H9 (cell line): ENCODE results near the gene C3orf62. TPM values are rescaled to one million over a fixed set of nuclear protein-coding genes. Genes with fewer than 3 reads are reported as not detected.

Source experiments
- DNase-seq: peaks from one replicate; pipeline ENCODE4 v3.0.0-alpha.2; 2017
- H2AFZ ChIP-seq: one replicate; pipeline ENCODE4 v1.6.1; 2013; ENCODE audit warnings: mild to moderate bottlenecking, low read length, control low read depth, moderate library complexity
- H2AK5ac ChIP-seq: 2 replicates; pipeline ENCODE4 v1.6.1; 2013; ENCODE audit warnings: low read length, control low read depth, mixed read lengths; ENCODE audit not compliant: insufficient read length
- H2BK120ac ChIP-seq: one replicate; pipeline ENCODE4 v1.6.1; 2013; ENCODE audit warnings: low read depth, mild to moderate bottlenecking, low read length, control low read depth, inconsistent platforms; ENCODE audit not compliant: poor library complexity, severe bottlenecking
- H2BK12ac ChIP-seq: 2 replicates; pipeline ENCODE4 v1.6.1; 2013; ENCODE audit warnings: low read length, control low read depth, mixed read lengths, low read depth; ENCODE audit not compliant: insufficient read length
- H2BK15ac ChIP-seq: 2 replicates; pipeline ENCODE4 v1.6.1; 2013; ENCODE audit warnings: low read depth, low read length, control low read depth
- H2BK20ac ChIP-seq: one replicate; pipeline ENCODE4 v1.6.1; 2013; ENCODE audit warnings: low read depth, mild to moderate bottlenecking, low read length, control low read depth, inconsistent platforms; ENCODE audit not compliant: poor library complexity, severe bottlenecking
- H2BK5ac ChIP-seq: 2 replicates; pipeline ENCODE4 v1.6.1; 2013; ENCODE audit warnings: low read length, control low read depth, mixed read lengths; ENCODE audit not compliant: insufficient read length
- H3K14ac ChIP-seq: 2 replicates; pipeline ENCODE4 v1.6.1; 2013; ENCODE audit warnings: low read length, control low read depth; ENCODE audit not compliant: insufficient read depth
- H3K18ac ChIP-seq: 2 replicates; pipeline ENCODE4 v1.6.1; 2013; ENCODE audit warnings: low read depth, mild to moderate bottlenecking, mixed read lengths, low read length, control low read depth; ENCODE audit not compliant: insufficient read length
- H3K23ac ChIP-seq: 2 replicates; pipeline ENCODE4 v1.6.1; 2013; ENCODE audit warnings: low read length, control low read depth, mixed read lengths, low read depth; ENCODE audit not compliant: insufficient read length
- H3K23me2 ChIP-seq: 2 replicates; pipeline ENCODE4 v1.6.1; 2013; ENCODE audit warnings: low read depth, mild to moderate bottlenecking, mixed read lengths, low read length, control low read depth; ENCODE audit not compliant: insufficient read length, poor library complexity, severe bottlenecking
- H3K27ac ChIP-seq: 2 replicates; pipeline ENCODE4 v1.5.1; 2013; ENCODE audit warnings: low read length, control low read depth, mixed read lengths, low read depth; ENCODE audit not compliant: insufficient read length
- H3K27me3 ChIP-seq: 2 replicates; pipeline ENCODE4 v1.6.1; 2013; ENCODE audit warnings: low read length, control low read depth, inconsistent platforms; ENCODE audit not compliant: insufficient read depth
- H3K4ac ChIP-seq: 2 replicates; pipeline ENCODE4 v1.6.1; 2013; ENCODE audit warnings: low read depth, mild to moderate bottlenecking, control low read depth, inconsistent platforms, low read length, moderate library complexity
- H3K4me1 ChIP-seq: 2 replicates; pipeline ENCODE4 v1.6.1; 2013; ENCODE audit warnings: low read length, control low read depth, inconsistent platforms; ENCODE audit not compliant: insufficient read depth
- H3K4me2 ChIP-seq: 2 replicates; pipeline ENCODE4 v1.6.1; 2013; ENCODE audit warnings: low read length, control low read depth, mixed read lengths; ENCODE audit not compliant: insufficient read length, insufficient read depth
- H3K56ac ChIP-seq: 2 replicates; pipeline ENCODE4 v1.6.1; 2013; ENCODE audit warnings: low read depth, mild to moderate bottlenecking, mixed read lengths, low read length, control low read depth; ENCODE audit not compliant: insufficient read length
- H3K79me1 ChIP-seq: 2 replicates; pipeline ENCODE4 v1.6.1; 2013; ENCODE audit warnings: low read depth, mild to moderate bottlenecking, moderate library complexity, low read length, control low read depth, inconsistent platforms; ENCODE audit not compliant: insufficient read depth, poor library complexity, severe bottlenecking
- H3K79me2 ChIP-seq: 2 replicates; pipeline ENCODE4 v1.6.1; 2013; ENCODE audit warnings: low read length, control low read depth, inconsistent platforms; ENCODE audit not compliant: insufficient read depth
- H3K9ac ChIP-seq: 2 replicates; pipeline ENCODE4 v1.6.1; 2013; ENCODE audit warnings: low read length, control low read depth, mixed read lengths; ENCODE audit not compliant: insufficient read length; ENCODE audit errors: extremely low read depth
- H3K9me3 ChIP-seq: one replicate; pipeline ENCODE4 v1.6.1; 2013; ENCODE audit warnings: low read depth, low read length, inconsistent platforms; ENCODE audit not compliant: control insufficient read depth
- H3T11ph ChIP-seq: one replicate; pipeline ENCODE4 v1.6.1; 2013; ENCODE audit warnings: mild to moderate bottlenecking, low read length, control low read depth, inconsistent platforms
- H4K20me1 ChIP-seq: one replicate; pipeline ENCODE4 v1.6.1; 2013; ENCODE audit not compliant: control insufficient read depth, insufficient read length, insufficient read depth
- H4K5ac ChIP-seq: 2 replicates; pipeline ENCODE4 v1.6.1; 2013; ENCODE audit warnings: low read depth, mild to moderate bottlenecking, mixed read lengths, low read length, control low read depth; ENCODE audit not compliant: insufficient read length
- H4K8ac ChIP-seq: replicated peaks from 2 replicates; pipeline ENCODE4 v1.6.1; 2013; ENCODE audit warnings: low read length, control low read depth, mixed read lengths, low read depth; ENCODE audit not compliant: insufficient read length
- H4K91ac ChIP-seq: 2 replicates; pipeline ENCODE4 v1.6.1; 2013; ENCODE audit warnings: low read depth, mild to moderate bottlenecking, moderate library complexity, mixed read lengths, low read length, control low read depth; ENCODE audit not compliant: insufficient read length
- H3K27ac Mint-ChIP-seq, 3 experiments: 2 replicates in 2 of 3; 3 replicates in 1 of 3; pipeline ENCODE4 v1.8.0; 2020 to 2021; ENCODE audit warnings: mixed read lengths in 3 of 3, mild to moderate bottlenecking in 1 of 3, moderate library complexity in 1 of 3
- H3K27me3 Mint-ChIP-seq: 2 replicates; pipeline ENCODE4 v1.8.0; 2021; ENCODE audit warnings: low read depth, mild to moderate bottlenecking, moderate library complexity, mixed read lengths
- H3K36me3 Mint-ChIP-seq, 3 experiments: 2 replicates in 2 of 3; 3 replicates in 1 of 3; pipeline ENCODE4 v1.8.0; 2020 to 2021; ENCODE audit warnings: low read depth in 3 of 3, mixed read lengths in 3 of 3; ENCODE audit not compliant: insufficient read depth in 1 of 3
- H3K4me1 Mint-ChIP-seq, 2 experiments: 2 replicates each; pipeline ENCODE4 v1.8.0; 2020; ENCODE audit warnings: mixed read lengths in 2 of 2
- H3K4me3 Mint-ChIP-seq, 2 experiments: 2 replicates in 1 of 2; 3 replicates in 1 of 2; pipeline ENCODE4 v1.8.0; 2020 to 2021; ENCODE audit warnings: mild to moderate bottlenecking in 2 of 2, mixed read lengths in 2 of 2, moderate library complexity in 1 of 2
- H3K9me3 Mint-ChIP-seq, 2 experiments: 2 replicates in 1 of 2; 3 replicates in 1 of 2; pipeline ENCODE4 v1.8.0; 2020; ENCODE audit warnings: mild to moderate bottlenecking in 2 of 2, mixed read lengths in 2 of 2, moderate library complexity in 1 of 2
- CTCF ChIP-seq: fragments of 200-600 bp; sonication (generic); conservative IDR thresholded peaks from 3 replicates; pipeline ENCODE4 v1.8.0; 2021; ENCODE audit warnings: antibody characterized with exemption, mild to moderate bottlenecking
- WGBS: extraction: QIAGEN DNeasy Blood & Tissue Kit; methylation state at CpG from one replicate; pipeline ENCODE4 v1.1.7; 2013; ENCODE audit warnings: missing lambda C conversion rate, low lambda C conversion rate, mixed read lengths; ENCODE audit not compliant: insufficient read length; ENCODE audit errors: extremely low coverage; 5-methylcytosine and 5-hydroxymethylcytosine counted together
- total RNA-seq: library from RNA; stranded (reverse); gene quantifications from 2 replicates; pipeline ENCODE4 v1.2.1, GENCODE V29; 2021

C3orf62 gene
- total RNA-seq, 1 experiment from 2014 or later: 4.5 TPM

GRCh38 chr3:49270156-49270500, 6.9 kb downstream of the C3orf62 start:
- H2AFZ ChIP-seq: no peak overlapping the region
- no peaks in the 10 kb centered on the region for H3K27me3 ChIP-seq
- no peak for TF ChIP-seq CTCF
- no peak overlapping the region for H2BK12ac ChIP-seq
- H3K27ac Mint-ChIP-seq: peak overlapping the region in 1 of 3 experiments; percentile 15; a peak in 3 of 7 replicates
- no peaks in the 10 kb centered on the region for H3K79me1 ChIP-seq
- no peak overlapping the region for H3K56ac ChIP-seq
- H2AK5ac ChIP-seq: no peak overlapping the region
- no peak for DNase-seq
- H3K18ac ChIP-seq: no peak overlapping the region
- no peak overlapping the region for H3K4me3 Mint-ChIP-seq
- H3K27ac ChIP-seq: no peak overlapping the region
- WGBS: no CpG with 5 or more reads among the region's 2 CpGs
- no peak overlapping the region for H3K4me2 ChIP-seq
- no peaks in the 10 kb centered on the region for H3K27me3 Mint-ChIP-seq
- no peak overlapping the region for H4K91ac ChIP-seq
- no peak overlapping the region for H2BK5ac ChIP-seq
- H3K79me2 ChIP-seq: no peaks in the 10 kb centered on the region
- H3K4ac ChIP-seq: no peak overlapping the region
- H3K4me1 Mint-ChIP-seq: no peaks in the 10 kb centered on the region
- no peaks in the 10 kb centered on the region for H3K23me2 ChIP-seq
- H2BK120ac ChIP-seq: no peak overlapping the region
- no peaks in the 10 kb centered on the region for H3K9me3 ChIP-seq
- no peak overlapping the region for H2BK15ac ChIP-seq
- H3T11ph ChIP-seq: no peak overlapping the region
- H3K36me3 Mint-ChIP-seq: peaks cover 0 to 12% (median 0%) of the 10 kb centered on the region in 3 experiments; a peak in 2 of 7 replicates
- no peak overlapping the region for H3K23ac ChIP-seq
- no peak overlapping the region for H4K5ac ChIP-seq
- no peak overlapping the region for H4K8ac ChIP-seq
- no peak overlapping the region for H2BK20ac ChIP-seq
- no peak overlapping the region for H3K9ac ChIP-seq
- no peak overlapping the region for H3K14ac ChIP-seq
- H3K4me1 ChIP-seq: no peaks in the 10 kb centered on the region
- no peaks in the 10 kb centered on the region for H3K9me3 Mint-ChIP-seq
- no peaks in the 10 kb centered on the region for H4K20me1 ChIP-seq
